HG02571 (cell line): Measurements from ENCODE around the gene LRRC3.
"Not testable (repeated sequence)": the region's sequence is repeated elsewhere in the genome, so short reads cannot be mapped to it uniquely, and the experiment has no call there.

Experiments
- ATAC-seq: cut with Tn5 transposase; IDR thresholded peaks from one replicate; pipeline ENCODE4 v1.9.1; 2021; ENCODE audit warnings: mild to moderate bottlenecking, moderate library complexity; ENCODE audit not compliant: unreplicated experiment

The LRRC3 gene

GRCh38 chr21:44477131-44477530, 21.8 kb downstream of the LRRC3 start:
- no peak for ATAC-seq

GRCh38 chr21:44477712-44478111, 22.4 kb downstream of the LRRC3 start:
- ATAC-seq = no peak

- ATAC-seq = no peak
Observed at GRCh38 chr21:44478124-44478800, 23.0 kb downstream of the LRRC3 start.

- no peak for ATAC-seq
Observed at GRCh38 chr21:44478801-44479167, 23.5 kb downstream of the LRRC3 start.

GRCh38 chr21:44479556-44480199, 24.4 kb downstream of the LRRC3 start:
- not testable (repeated sequence) for ATAC-seq

- no peak for ATAC-seq
Observed at GRCh38 chr21:44480200-44481053, 25.1 kb downstream of the LRRC3 start.

- no peak for ATAC-seq
Observed at GRCh38 chr21:44482581-44483287, 27.4 kb downstream of the LRRC3 start.

GRCh38 chr21:44483288-44484237, 28.3 kb downstream of the LRRC3 start:
- no peak for ATAC-seq

- no peak for ATAC-seq
Observed at GRCh38 chr21:44484498-44485253, 29.4 kb downstream of the LRRC3 start.

- no peak for ATAC-seq
Observed at GRCh38 chr21:44485254-44485793, 30.0 kb downstream of the LRRC3 start.

GRCh38 chr21:44485796-44486195, 30.5 kb downstream of the LRRC3 start:
- ATAC-seq = no peak

- no peak for ATAC-seq
Observed at GRCh38 chr21:44486302-44486701, 31.0 kb downstream of the LRRC3 start.

GRCh38 chr21:44487831-44488230, 32.5 kb downstream of the LRRC3 start:
- no peak for ATAC-seq

- ATAC-seq = no peak
Observed at GRCh38 chr21:44489962-44490361, 34.7 kb downstream of the LRRC3 start.

GRCh38 chr21:44490405-44490804, 35.1 kb downstream of the LRRC3 start:
- no peak for ATAC-seq

- no peak for ATAC-seq
Observed at GRCh38 chr21:44490816-44491215, 35.5 kb downstream of the LRRC3 start.

- no peak for ATAC-seq
Observed at GRCh38 chr21:44492567-44493385, 37.5 kb downstream of the LRRC3 start.

- no peak for ATAC-seq
Observed at GRCh38 chr21:44494418-44494817, 39.1 kb downstream of the LRRC3 start.
